H1 (cell line): ENCODE results near the gene CCDC81. TPM values are rescaled to one million over a fixed set of nuclear protein-coding genes. Genes with fewer than 3 reads are reported as not detected.

Source experiments
- CBX5 ChIP-seq: fragments of 300-800, 300-1000 bp; sonication (generic); IDR thresholded peaks from 2 replicates; pipeline ENCODE4 v1.7.1; 2016; ENCODE audit warnings: antibody characterized with exemption, low read length, low read depth
- CHD1 ChIP-seq: IDR thresholded peaks from 2 replicates; pipeline ENCODE4 v1.6.1; 2012; ENCODE audit warnings: low read depth, low read length, improper control_type of control experiment
- CHD7 ChIP-seq: fragments of 300-600 bp; sonication (generic); IDR thresholded peaks from 2 replicates; pipeline ENCODE4 v1.7.1; 2012; ENCODE audit warnings: low read length, moderate library complexity, mild to moderate bottlenecking, inconsistent platforms; ENCODE audit not compliant: insufficient replicate concordance
- CTBP2 ChIP-seq: IDR thresholded peaks from 2 replicates; pipeline ENCODE4 v1.7.0; 2011; ENCODE audit warnings: borderline replicate concordance, mild to moderate bottlenecking, moderate library complexity, mixed read lengths, low read length; ENCODE audit not compliant: insufficient read depth, insufficient read length
- EP300 ChIP-seq, 2 experiments: IDR thresholded peaks; 1 replicate in 1 of 2; 2 replicates in 1 of 2; pipeline ENCODE4 v1.6.1; 2011 to 2012; ENCODE audit warnings: low read depth in 2 of 2, low read length in 2 of 2, mild to moderate bottlenecking in 2 of 2, borderline replicate concordance in 1 of 2, inconsistent platforms in 1 of 2, moderate library complexity in 1 of 2
- FOSL1 ChIP-seq: IDR thresholded peaks from 2 replicates; pipeline ENCODE4 v1.6.1; 2011; ENCODE audit warnings: mild to moderate bottlenecking, low read depth, low read length, moderate library complexity; ENCODE audit not compliant: insufficient read depth
- HDAC2 ChIP-seq, 2 experiments: fragments of 300-600 bp in 1 of 2; sonication (generic) in 1 of 2; IDR thresholded peaks; 2 replicates each; pipeline ENCODE4 v1.6.1; 2011 to 2012; ENCODE audit warnings: low read depth in 2 of 2, low read length in 2 of 2, mild to moderate bottlenecking in 2 of 2, moderate library complexity in 2 of 2, borderline replicate concordance in 1 of 2, inconsistent platforms in 1 of 2
- JUND ChIP-seq: IDR thresholded peaks from 2 replicates; pipeline ENCODE4 v1.6.1; 2011; ENCODE audit warnings: mild to moderate bottlenecking, improper control_type of control experiment, low read length
- KDM1A ChIP-seq: fragments of 200-600, 300-600 bp; sonication (generic); IDR thresholded peaks from 2 replicates; pipeline ENCODE4 v1.7.1; 2016; ENCODE audit warnings: mild to moderate bottlenecking, low read length, borderline replicate concordance
- NRF1 ChIP-seq: IDR thresholded peaks from 2 replicates; pipeline ENCODE4 v1.6.1; 2011; ENCODE audit warnings: mild to moderate bottlenecking, low read depth, low read length, improper control_type of control experiment
- SIX5 ChIP-seq: IDR thresholded peaks from 2 replicates; pipeline ENCODE4 v1.6.1; 2011; ENCODE audit warnings: mild to moderate bottlenecking, low read depth, low read length
- SUZ12 ChIP-seq: fragments of 200-600 bp; sonication (generic); IDR thresholded peaks from 2 replicates; pipeline ENCODE4 v1.6.1; 2012; ENCODE audit warnings: mild to moderate bottlenecking, inconsistent platforms, low read length, moderate library complexity, mixed read lengths
- polyA plus RNA-seq, 7 experiments: library from polyadenylated mRNA; depleted of rRNA in 3 of 7; stranded (reverse) in 5 of 7; unstranded in 2 of 7; fragments of >200 nt in 5 of 7; fragments of 200-250 nt in 2 of 7; gene quantifications; 1 replicate in 5 of 7; 2 replicates in 1 of 7; 4 replicates in 1 of 7; pipeline versions ENCODE4 v1.2.1 to v1.2.3, GENCODE V29; 2011 to 2013; ENCODE audit warnings: missing spikeins in 2 of 7, mixed read lengths in 2 of 7
- total RNA-seq: library from RNA; stranded (reverse); fragmentation: NEBNext Ultra II Directional; extraction: Animal tissue kit (Norgen Biotek cat#: 25700); gene quantifications from 2 replicates; pipeline ENCODE4 v1.2.1, GENCODE V29; 2021

CCDC81 gene
- total and polyA plus RNA-seq, 2 of the 8 experiments (the other 6 are each of a cell fraction or from before 2014, with no cell fraction given) = 0.30 to 0.58 TPM

DNA sequence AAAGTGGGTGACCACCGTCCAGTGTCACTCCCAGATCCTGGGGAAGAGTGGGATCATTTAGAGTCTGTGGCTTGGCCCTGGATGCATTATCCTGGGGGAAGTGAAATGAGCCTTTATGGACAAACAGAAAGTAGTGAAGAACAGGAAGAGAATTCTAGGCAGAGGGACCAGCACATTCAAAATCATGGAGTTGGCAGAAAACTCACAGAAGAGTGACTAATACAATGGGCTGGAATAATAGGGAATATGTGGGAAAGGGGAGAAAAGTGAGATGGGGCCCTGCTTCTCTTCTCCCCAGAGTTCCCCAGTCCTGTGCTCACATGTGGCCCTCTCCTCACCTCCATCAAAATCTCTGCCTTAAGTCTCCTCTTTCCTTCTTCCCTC, 84.3 kb downstream of the CCDC81 start (continued):
- TF ChIP-seq CHD7 = no peak
- no peak for TF ChIP-seq EP300 (IDR thresholded peaks at IDR 0.05; ENCODE audit: borderline replicate concordance in 1 of 2, low read depth in 2 of 2, low read length in 2 of 2)
- no peak for TF ChIP-seq SUZ12
- TF ChIP-seq NRF1 = no peak
- no peak for TF ChIP-seq SIX5
- no peak for TF ChIP-seq FOSL1
- no peak for TF ChIP-seq CTBP2
- no peak for TF ChIP-seq KDM1A
- no peak for TF ChIP-seq CHD1
- TF ChIP-seq HDAC2 (IDR thresholded peaks at IDR 0.05; ENCODE audit: borderline replicate concordance in 1 of 2, low read depth in 2 of 2, low read length in 2 of 2) = no peak
- TF ChIP-seq JUND = no peak
- TF ChIP-seq CBX5 = no peak
